H1 (cell line): ENCODE data around the gene GSG1L. TPM values are rescaled to one million over a fixed set of nuclear protein-coding genes. Genes with fewer than 3 reads are reported as not detected.
A peak's percentile ranks its signal among the peaks of the same experiment; 100 is the strongest.

Source experiments
- CTCF ChIA-PET: fragments of 300-600 bp; sonication (Branson Sonifier 250); formaldehyde crosslinking; loops from one replicate; lab custom pipeline; 2021; ENCODE audit not compliant: partially characterized antibody; lab: Charles Lee
- POLR2A ChIA-PET: fragments of 300-600 bp; sonication (Branson Sonifier 250); formaldehyde crosslinking; loops from one replicate; lab custom pipeline; 2021; ENCODE audit warnings: inconsistent platforms; ENCODE audit not compliant: partially characterized antibody; lab: Charles Lee
- DNase-seq, 2 experiments: peaks; one replicate each; pipeline versions ENCODE4 v3.0.0 to v3.0.0-alpha.2; 2010 to 2022; ENCODE audit warnings: low spot score in 2 of 2, low read depth in 1 of 2, mixed read lengths in 1 of 2
- FAIRE-seq: peaks from 2 replicates; lab custom pipeline; 2011; peaks lifted over from hg19 to GRCh38; lab: Jason Lieb, UNC
- H2AFZ ChIP-seq: 2 replicates; pipeline ENCODE4 v1.8.1; 2012; ENCODE audit warnings: low read length, inconsistent platforms
- H2AK5ac ChIP-seq: 2 replicates; pipeline ENCODE4 v1.6.1; 2013; ENCODE audit warnings: low read depth, low read length
- H2BK120ac ChIP-seq: replicated peaks from 2 replicates; pipeline ENCODE3; 2013; ENCODE audit warnings: low read depth, low read length, inconsistent platforms
- H2BK12ac ChIP-seq: 2 replicates; pipeline ENCODE4 v1.6.1; 2013; ENCODE audit warnings: low read depth, low read length
- H2BK15ac ChIP-seq: 2 replicates; pipeline ENCODE4 v1.6.1; 2013; ENCODE audit warnings: low read length
- H2BK20ac ChIP-seq: 2 replicates; pipeline ENCODE4 v1.6.1; 2013; ENCODE audit warnings: low read length
- H2BK5ac ChIP-seq: 2 replicates; pipeline ENCODE4 v1.6.1; 2013; ENCODE audit warnings: low read depth, low read length
- H3K14ac ChIP-seq: 2 replicates; pipeline ENCODE4 v1.6.1; 2013; ENCODE audit warnings: inconsistent platforms; ENCODE audit not compliant: insufficient read length
- H3K18ac ChIP-seq: 2 replicates; pipeline ENCODE4 v1.6.1; 2013; ENCODE audit warnings: low read length; ENCODE audit errors: extremely low read depth
- H3K23ac ChIP-seq: 2 replicates; pipeline ENCODE4 v1.6.1; 2013; ENCODE audit warnings: inconsistent platforms; ENCODE audit not compliant: insufficient read length
- H3K23me2 ChIP-seq: 2 replicates; pipeline ENCODE4 v1.6.1; 2013; ENCODE audit warnings: low read depth, low read length
- H3K27ac ChIP-seq: 2 replicates; pipeline ENCODE4 v1.6.1; 2011; ENCODE audit warnings: low read depth, low read length, inconsistent platforms
- H3K27me3 ChIP-seq, 4 experiments: replicated peaks in 1 of 4; 1 replicate in 1 of 4; 2 replicates in 3 of 4; pipeline versions ENCODE4 v1.6.1 to v1.8.1; 2011 to 2013; ENCODE audit warnings: low read length in 3 of 4, mild to moderate bottlenecking in 3 of 4, inconsistent platforms in 2 of 4, mixed read lengths in 2 of 4, moderate library complexity in 1 of 4; ENCODE audit not compliant: control insufficient read depth in 3 of 4, insufficient read depth in 3 of 4; ENCODE audit errors: extremely low read depth in 1 of 4
- H3K36me3 ChIP-seq, 4 experiments: 2 replicates each; pipeline versions ENCODE4 v1.6.1 to v1.8.1; 2011 to 2013; ENCODE audit warnings: mild to moderate bottlenecking in 4 of 4, low read length in 3 of 4, moderate library complexity in 2 of 4, control low read depth in 1 of 4, inconsistent platforms in 1 of 4; ENCODE audit not compliant: insufficient read depth in 4 of 4, control insufficient read depth in 2 of 4
- H3K4ac ChIP-seq: replicated peaks from 2 replicates; pipeline ENCODE3; 2013; ENCODE audit warnings: low read length, low read depth, mixed read lengths, inconsistent platforms; ENCODE audit not compliant: insufficient read length
- H3K4me1 ChIP-seq, 4 experiments: replicated peaks in 1 of 4; 1 replicate in 1 of 4; 2 replicates in 3 of 4; pipeline versions ENCODE4 v1.6.1 to v1.8.1; 2011 to 2013; ENCODE audit warnings: low read length in 3 of 4, inconsistent platforms in 2 of 4, mixed read lengths in 1 of 4; ENCODE audit not compliant: insufficient read depth in 4 of 4, control insufficient read depth in 3 of 4
- H3K4me2 ChIP-seq, 2 experiments: 2 replicates each; pipeline versions ENCODE4 v1.6.1 to v1.8.1; 2011 to 2013; ENCODE audit warnings: low read depth in 2 of 2, low read length in 2 of 2, control low read depth in 1 of 2, inconsistent platforms in 1 of 2, mild to moderate bottlenecking in 1 of 2; ENCODE audit not compliant: insufficient read depth in 1 of 2
- H3K4me3 ChIP-seq, 4 experiments: fragments of 200-600, 300-600 bp in 1 of 4; sonication (generic), shearing (Covaris generic), sonication (Bioruptor Twin) in 1 of 4; 2 replicates each; pipeline versions ENCODE4 v1.5.1 to v1.8.1; 2011 to 2016; ENCODE audit warnings: low read length in 4 of 4, low read depth in 3 of 4, control low read depth in 2 of 4, inconsistent platforms in 2 of 4, mild to moderate bottlenecking in 2 of 4, mixed read lengths in 1 of 4, moderate library complexity in 1 of 4; ENCODE audit not compliant: insufficient read depth in 2 of 4; ENCODE audit errors: extremely low read depth in 1 of 4
- H3K56ac ChIP-seq: replicated peaks from 2 replicates; pipeline ENCODE3; 2013; ENCODE audit warnings: low read depth, mild to moderate bottlenecking, mixed read lengths, low read length, inconsistent platforms; ENCODE audit not compliant: insufficient read length
- H3K79me1 ChIP-seq: 2 replicates; pipeline ENCODE4 v1.6.1; 2013; ENCODE audit warnings: low read depth, low read length, control low read depth
- H3K79me2 ChIP-seq, 2 experiments: 2 replicates each; pipeline versions ENCODE4 v1.6.1 to v1.8.1; 2012 to 2013; ENCODE audit warnings: low read length in 2 of 2, mild to moderate bottlenecking in 2 of 2, inconsistent platforms in 1 of 2; ENCODE audit not compliant: insufficient read depth in 2 of 2, control insufficient read depth in 1 of 2
- H3K9ac ChIP-seq, 4 experiments: replicated peaks in 1 of 4; 1 replicate in 1 of 4; 2 replicates in 3 of 4; pipeline versions ENCODE4 v1.6.1 to v1.8.1; 2011 to 2013; ENCODE audit warnings: low read depth in 3 of 4, low read length in 3 of 4, control low read depth in 2 of 4, mild to moderate bottlenecking in 2 of 4, moderate library complexity in 2 of 4, inconsistent platforms in 1 of 4; ENCODE audit errors: extremely low read depth in 1 of 4
- H3K9me3 ChIP-seq, 2 experiments: 2 replicates each; pipeline versions ENCODE4 v1.6.1 to v1.8.1; 2012 to 2013; ENCODE audit warnings: mild to moderate bottlenecking in 2 of 2, moderate library complexity in 2 of 2, control low read depth in 1 of 2, inconsistent platforms in 1 of 2, low read depth in 1 of 2, low read length in 1 of 2, mixed read lengths in 1 of 2; ENCODE audit not compliant: insufficient read depth in 2 of 2
- H4K20me1 ChIP-seq, 2 experiments: replicated peaks in 1 of 2; 2 replicates each; pipeline versions ENCODE3 to v1.8.1; 2011 to 2013; ENCODE audit warnings: inconsistent platforms in 2 of 2, low read length in 2 of 2, mild to moderate bottlenecking in 1 of 2; ENCODE audit not compliant: insufficient read depth in 2 of 2, control insufficient read depth in 1 of 2
- H4K5ac ChIP-seq: 2 replicates; pipeline ENCODE4 v1.6.1; 2013; ENCODE audit warnings: low read length, low read depth, mixed read lengths, inconsistent platforms; ENCODE audit not compliant: insufficient read length
- H4K8ac ChIP-seq: 2 replicates; pipeline ENCODE4 v1.8.0; 2013; ENCODE audit warnings: mild to moderate bottlenecking, moderate library complexity, low read length, inconsistent platforms; ENCODE audit not compliant: insufficient read depth; ENCODE audit errors: extremely low read depth
- H4K91ac ChIP-seq: replicated peaks from 2 replicates; pipeline ENCODE3; 2013; ENCODE audit warnings: low read length, mixed read lengths, inconsistent platforms; ENCODE audit not compliant: insufficient read length
- EP300 ChIP-seq, 2 experiments: IDR thresholded peaks; 1 replicate in 1 of 2; 2 replicates in 1 of 2; pipeline ENCODE4 v1.6.1; 2011 to 2012; ENCODE audit warnings: low read depth in 2 of 2, low read length in 2 of 2, mild to moderate bottlenecking in 2 of 2, borderline replicate concordance in 1 of 2, inconsistent platforms in 1 of 2, moderate library complexity in 1 of 2
- EZH2 ChIP-seq: fragments of 200-600 bp; sonication (generic); IDR thresholded peaks from 2 replicates; pipeline ENCODE4 v1.7.1; 2012; ENCODE audit warnings: low read depth, mild to moderate bottlenecking, moderate library complexity, low read length, inconsistent platforms; ENCODE audit not compliant: severe bottlenecking
- HDAC6 ChIP-seq: IDR thresholded peaks from one replicate; pipeline ENCODE4 v1.7.1; 2012; ENCODE audit warnings: low read depth, mild to moderate bottlenecking, inconsistent platforms, low read length, moderate library complexity
- KDM4A ChIP-seq: IDR thresholded peaks from one replicate; pipeline ENCODE4 v1.7.1; 2012; ENCODE audit warnings: low read depth, mild to moderate bottlenecking, moderate library complexity, low read length, inconsistent platforms; ENCODE audit not compliant: severe bottlenecking
- KDM5A ChIP-seq: fragments of 200-600 bp; IDR thresholded peaks from 2 replicates; pipeline ENCODE4 v1.7.1; 2012; ENCODE audit warnings: mild to moderate bottlenecking, low read length, inconsistent platforms, mixed read lengths
- POU5F1 ChIP-seq: IDR thresholded peaks from 2 replicates; pipeline ENCODE4 v1.6.1; 2011; ENCODE audit warnings: low read depth, mild to moderate bottlenecking, low read length, moderate library complexity
- SAP30 ChIP-seq: fragments of 300-600 bp; sonication (generic); IDR thresholded peaks from 2 replicates; pipeline ENCODE4 v1.7.1; 2012; ENCODE audit warnings: low read length, moderate library complexity, mild to moderate bottlenecking, inconsistent platforms; ENCODE audit not compliant: insufficient read depth, insufficient replicate concordance
- SUZ12 ChIP-seq: fragments of 200-600 bp; sonication (generic); IDR thresholded peaks from 2 replicates; pipeline ENCODE4 v1.6.1; 2012; ENCODE audit warnings: mild to moderate bottlenecking, inconsistent platforms, low read length, moderate library complexity, mixed read lengths
- ZNF274 ChIP-seq: IDR thresholded peaks from 2 replicates; pipeline ENCODE4 v1.7.0; 2012; ENCODE audit warnings: low read length, borderline replicate concordance; ENCODE audit errors: extremely low read depth
- WGBS, 2 experiments: shearing (Covaris generic) in 1 of 2; methylation state at CpG; one replicate each; pipeline versions ENCODE4 v1.1.6 to v1.1.7; 2013 to 2015; ENCODE audit warnings: low lambda C conversion rate in 2 of 2, mixed read lengths in 2 of 2, inconsistent platforms in 1 of 2, low coverage in 1 of 2, missing lambda C conversion rate in 1 of 2; ENCODE audit not compliant: insufficient replicate concordance in 2 of 2, insufficient coverage in 1 of 2, insufficient read length in 1 of 2; ENCODE audit errors: extremely low coverage in 1 of 2, missing lambda C conversion rate in 1 of 2; 5-methylcytosine and 5-hydroxymethylcytosine counted together
- polyA plus RNA-seq, 7 experiments: library from polyadenylated mRNA; depleted of rRNA in 3 of 7; stranded (reverse) in 5 of 7; unstranded in 2 of 7; fragments of >200 nt in 5 of 7; fragments of 200-250 nt in 2 of 7; gene quantifications; 1 replicate in 5 of 7; 2 replicates in 1 of 7; 4 replicates in 1 of 7; pipeline versions ENCODE4 v1.2.1 to v1.2.3, GENCODE V29; 2011 to 2013; ENCODE audit warnings: missing spikeins in 2 of 7, mixed read lengths in 2 of 7
- total RNA-seq: library from RNA; stranded (reverse); fragmentation: NEBNext Ultra II Directional; extraction: Animal tissue kit (Norgen Biotek cat#: 25700); gene quantifications from 2 replicates; pipeline ENCODE4 v1.2.1, GENCODE V29; 2021
- TF ChIP-seq, protein P1 (sequence below), 3 experiments: IDR thresholded peaks; 1 replicate in 2 of 3; 2 replicates in 1 of 3; pipeline versions ENCODE4 v1.5.1 to v1.6.1; 2011; ENCODE audit warnings: low read length in 3 of 3, mild to moderate bottlenecking in 3 of 3, inconsistent platforms in 2 of 3, low read depth in 1 of 3, moderate library complexity in 1 of 3; ENCODE audit not compliant: insufficient read depth in 1 of 3; ENCODE audit errors: control extremely low read depth in 1 of 3

The GSG1L gene
- total and polyA plus RNA-seq, 2 of the 8 experiments (the other 6 are each of a cell fraction or from before 2014, with no cell fraction given) = 0.71 to 1.1 TPM

DNA sequence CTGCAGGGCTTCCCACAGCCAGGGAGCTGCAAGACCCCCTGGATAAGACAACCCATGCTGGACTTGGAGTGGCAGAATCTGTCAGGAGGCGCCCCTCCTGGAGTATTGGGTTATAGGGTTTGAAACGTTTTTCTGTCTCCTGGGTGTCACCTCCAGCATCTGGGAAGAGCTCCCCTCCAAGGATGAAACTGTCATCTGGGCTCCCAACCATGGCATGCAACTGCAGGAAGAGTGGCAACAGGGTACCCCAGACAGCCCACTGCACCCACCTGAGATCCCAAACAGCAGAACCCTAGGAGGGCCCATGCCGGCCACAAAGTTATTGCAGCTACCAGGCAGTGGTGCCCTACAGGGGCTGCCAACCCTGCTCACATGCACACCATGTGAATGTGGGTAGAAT is 636 bp upstream of the GSG1L start:
- Histone ChIP-seq H3K4me2 (peak overlapping the region; percentile 57 to 71; a peak in 2 of 4 replicates), H2BK120ac (no peak overlapping the region)
- FAIRE-seq = no peak

More for the DNA sequence above, 636 bp upstream of the GSG1L start:
- H4K8ac ChIP-seq = 0 out of 2 replicates have a peak overlapping the region, but pooled peaks have one; percentile 9
- no peak overlapping the region for H3K18ac ChIP-seq
- H2BK12ac ChIP-seq = no peak overlapping the region
- WGBS, 2 experiments = 66% methylated on average over 3 of the region's 3 CpGs; no CpG with 5 or more reads in 1 of the 2 experiments
- ChIA-PET CTCF (interaction anchor here (0.7 to 1.3 kb wide), 4 partner anchors 92 to 365 kb away, joined by 3 to 6 read pairs (median 3); no protein-coding TSS in a partner anchor), POLR2A (no interaction called here)
- H3K79me2 ChIP-seq = no peaks in the 10 kb centered on the region
- H2BK15ac ChIP-seq = no peak overlapping the region
- no peak overlapping the region for H4K5ac ChIP-seq
- no peak overlapping the region for H3K56ac ChIP-seq
- no peaks in the 10 kb centered on the region for H3K79me1 ChIP-seq
- H3K23me2 ChIP-seq = peaks cover 10% of the 10 kb centered on the region; the same call in 1 of the 2 replicates
- peak overlapping the region in 1 of 4 experiments; percentile 58; a peak in 3 of 8 replicates for H3K4me3 ChIP-seq
- no peak overlapping the region for H4K91ac ChIP-seq
- H3K9me3 ChIP-seq = no peaks in the 10 kb centered on the region
- no peaks in the 10 kb centered on the region for H4K20me1 ChIP-seq
- H3K14ac ChIP-seq = no peak overlapping the region
- no peak for DNase-seq
- H3K4me1 ChIP-seq = peaks cover 0 to 3% (median under 1%) of the 10 kb centered on the region in 4 experiments; a peak in 3 of 7 replicates
- no peak for TF ChIP-seq SAP30
- TF ChIP-seq EZH2 = peak; percentile 8
- TF ChIP-seq KDM5A = no peak
- TF ChIP-seq SUZ12 = 0 out of 2 replicates have a peak, but pooled peaks have one; percentile 21
- TF ChIP-seq ZNF274 = no peak
- no peak for TF ChIP-seq POU5F1
- TF ChIP-seq, protein P1, sequence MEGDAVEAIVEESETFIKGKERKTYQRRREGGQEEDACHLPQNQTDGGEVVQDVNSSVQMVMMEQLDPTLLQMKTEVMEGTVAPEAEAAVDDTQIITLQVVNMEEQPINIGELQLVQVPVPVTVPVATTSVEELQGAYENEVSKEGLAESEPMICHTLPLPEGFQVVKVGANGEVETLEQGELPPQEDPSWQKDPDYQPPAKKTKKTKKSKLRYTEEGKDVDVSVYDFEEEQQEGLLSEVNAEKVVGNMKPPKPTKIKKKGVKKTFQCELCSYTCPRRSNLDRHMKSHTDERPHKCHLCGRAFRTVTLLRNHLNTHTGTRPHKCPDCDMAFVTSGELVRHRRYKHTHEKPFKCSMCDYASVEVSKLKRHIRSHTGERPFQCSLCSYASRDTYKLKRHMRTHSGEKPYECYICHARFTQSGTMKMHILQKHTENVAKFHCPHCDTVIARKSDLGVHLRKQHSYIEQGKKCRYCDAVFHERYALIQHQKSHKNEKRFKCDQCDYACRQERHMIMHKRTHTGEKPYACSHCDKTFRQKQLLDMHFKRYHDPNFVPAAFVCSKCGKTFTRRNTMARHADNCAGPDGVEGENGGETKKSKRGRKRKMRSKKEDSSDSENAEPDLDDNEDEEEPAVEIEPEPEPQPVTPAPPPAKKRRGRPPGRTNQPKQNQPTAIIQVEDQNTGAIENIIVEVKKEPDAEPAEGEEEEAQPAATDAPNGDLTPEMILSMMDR (IDR thresholded peaks at IDR 0.05; ENCODE audit: control extremely low read depth in 1 of 3, insufficient read depth in 1 of 3, low read depth in 1 of 3, low read length in 3 of 3) = 0 out of 4 replicates have a peak, but pooled peaks of 1 of the 3 experiments have one; percentile 0
- TF ChIP-seq KDM4A = no peak
- TF ChIP-seq HDAC6 = no peak
- TF ChIP-seq EP300 (IDR thresholded peaks at IDR 0.05; ENCODE audit: borderline replicate concordance in 1 of 2, low read depth in 2 of 2, low read length in 2 of 2) = no peak
- H3K4ac ChIP-seq = no peak overlapping the region
- no peak overlapping the region for H3K27ac ChIP-seq
- H2AK5ac ChIP-seq = no peak overlapping the region
- no peaks in the 10 kb centered on the region; a peak in 2 of 8 replicates for H3K36me3 ChIP-seq
- H3K23ac ChIP-seq = no peak overlapping the region
- H2BK5ac ChIP-seq = no peak overlapping the region
- no peak overlapping the region for H2BK20ac ChIP-seq
- H3K9ac ChIP-seq = no peak overlapping the region
- no peak overlapping the region for H2AFZ ChIP-seq
- peaks cover 23 to 49% (median 42%) of the 10 kb centered on the region in 4 experiments for H3K27me3 ChIP-seq
